H1 (cell line): Measurements from ENCODE around the gene MPPED1. TPM values are rescaled to one million over a fixed set of nuclear protein-coding genes. Genes with fewer than 3 reads are reported as not detected.

Source experiments
- BACH1 ChIP-seq: IDR thresholded peaks from 2 replicates; pipeline ENCODE4 v1.6.1; 2012; ENCODE audit warnings: low read length, improper control_type of control experiment
- NANOG ChIP-seq: IDR thresholded peaks from 2 replicates; pipeline ENCODE4 v1.6.1; 2011; ENCODE audit warnings: low read length, low read depth, mild to moderate bottlenecking, inconsistent platforms; ENCODE audit not compliant: insufficient read depth, poor library complexity, severe bottlenecking
- SIRT6 ChIP-seq: IDR thresholded peaks from one replicate; pipeline ENCODE4 v1.7.1; 2012; ENCODE audit warnings: low read length, inconsistent platforms
- SP4 ChIP-seq: IDR thresholded peaks from 2 replicates; pipeline ENCODE4 v1.6.1; 2012; ENCODE audit warnings: low read length, inconsistent platforms
- SRF ChIP-seq: IDR thresholded peaks from 2 replicates; pipeline ENCODE4 v1.6.1; 2011; ENCODE audit warnings: mild to moderate bottlenecking, low read depth, low read length, moderate library complexity
- TCF12 ChIP-seq: IDR thresholded peaks from 2 replicates; pipeline ENCODE4 v1.6.1; 2011; ENCODE audit warnings: low read depth, mild to moderate bottlenecking, low read length
- polyA plus RNA-seq, 7 experiments: library from polyadenylated mRNA; depleted of rRNA in 3 of 7; stranded (reverse) in 5 of 7; unstranded in 2 of 7; fragments of >200 nt in 5 of 7; fragments of 200-250 nt in 2 of 7; gene quantifications; 1 replicate in 5 of 7; 2 replicates in 1 of 7; 4 replicates in 1 of 7; pipeline versions ENCODE4 v1.2.1 to v1.2.3, GENCODE V29; 2011 to 2013; ENCODE audit warnings: missing spikeins in 2 of 7, mixed read lengths in 2 of 7
- total RNA-seq: library from RNA; stranded (reverse); fragmentation: NEBNext Ultra II Directional; extraction: Animal tissue kit (Norgen Biotek cat#: 25700); gene quantifications from 2 replicates; pipeline ENCODE4 v1.2.1, GENCODE V29; 2021
- TF ChIP-seq, protein P1 (sequence below): IDR thresholded peaks from 2 replicates; pipeline ENCODE4 v1.6.1; 2011; ENCODE audit warnings: low read depth, mild to moderate bottlenecking, low read length; ENCODE audit not compliant: insufficient read depth
- TF ChIP-seq, protein P2 (sequence below): fragments of 300-600 bp; sonication (generic); IDR thresholded peaks from 2 replicates; pipeline ENCODE4 v1.7.1; 2012; ENCODE audit warnings: low read length, moderate library complexity, mild to moderate bottlenecking, inconsistent platforms; ENCODE audit not compliant: insufficient replicate concordance

The MPPED1 gene
- total and polyA plus RNA-seq, 2 of the 8 experiments (the other 6 are each of a cell fraction or from before 2014, with no cell fraction given), result 0.29 to 0.37 TPM

DNA sequence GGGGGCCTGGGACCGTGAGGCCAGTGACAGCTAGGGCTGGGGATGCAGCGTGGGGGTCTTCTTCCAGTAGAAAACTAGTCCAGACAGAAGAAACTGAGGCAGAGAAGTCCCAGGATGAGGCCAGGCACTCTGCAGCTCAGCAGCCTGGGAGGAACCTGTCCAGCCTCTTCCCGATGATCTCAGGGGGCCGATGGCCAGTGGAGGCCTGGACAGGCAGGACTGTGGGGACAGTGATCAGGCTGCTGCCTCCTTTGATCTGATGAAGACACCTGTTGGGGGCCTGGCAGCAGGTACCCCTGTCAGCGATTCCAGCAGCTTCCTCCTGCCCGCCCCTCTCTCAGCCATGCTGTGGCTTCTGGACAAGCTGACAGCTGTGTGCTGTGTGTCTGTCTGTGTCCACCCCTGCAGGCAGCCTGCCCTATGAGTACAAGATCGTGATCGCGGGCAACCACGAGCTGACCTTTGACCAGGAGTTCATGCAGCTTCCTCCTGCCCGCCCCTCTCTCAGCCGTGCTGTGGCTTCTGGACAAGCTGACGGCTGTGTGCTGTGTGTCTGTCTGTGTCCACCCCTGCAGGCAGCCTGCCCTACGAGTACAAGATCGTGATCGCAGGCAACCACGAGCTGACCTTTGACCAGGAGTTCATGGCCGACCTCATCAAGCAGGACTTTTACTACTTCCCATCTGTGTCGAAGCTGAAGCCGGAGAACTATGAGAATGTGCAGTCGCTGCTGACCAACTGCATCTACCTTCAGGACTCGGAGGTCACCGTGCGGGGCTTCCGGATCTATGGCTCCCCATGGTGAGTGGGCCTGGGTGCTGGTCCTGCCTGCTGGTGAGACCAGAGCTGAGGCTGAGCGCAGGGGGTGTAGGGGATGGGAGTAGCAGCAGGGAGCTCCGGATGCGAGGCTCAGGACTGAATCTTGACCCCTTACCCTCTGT, 62.6 kb downstream of the MPPED1 start (continued):
- TF ChIP-seq, protein P1, sequence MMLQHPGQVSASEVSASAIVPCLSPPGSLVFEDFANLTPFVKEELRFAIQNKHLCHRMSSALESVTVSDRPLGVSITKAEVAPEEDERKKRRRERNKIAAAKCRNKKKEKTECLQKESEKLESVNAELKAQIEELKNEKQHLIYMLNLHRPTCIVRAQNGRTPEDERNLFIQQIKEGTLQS, result no peak
- TF ChIP-seq SP4, result no peak
- no peak for TF ChIP-seq TCF12
- TF ChIP-seq SIRT6, result no peak
- TF ChIP-seq NANOG, result no peak
- TF ChIP-seq, protein P2, sequence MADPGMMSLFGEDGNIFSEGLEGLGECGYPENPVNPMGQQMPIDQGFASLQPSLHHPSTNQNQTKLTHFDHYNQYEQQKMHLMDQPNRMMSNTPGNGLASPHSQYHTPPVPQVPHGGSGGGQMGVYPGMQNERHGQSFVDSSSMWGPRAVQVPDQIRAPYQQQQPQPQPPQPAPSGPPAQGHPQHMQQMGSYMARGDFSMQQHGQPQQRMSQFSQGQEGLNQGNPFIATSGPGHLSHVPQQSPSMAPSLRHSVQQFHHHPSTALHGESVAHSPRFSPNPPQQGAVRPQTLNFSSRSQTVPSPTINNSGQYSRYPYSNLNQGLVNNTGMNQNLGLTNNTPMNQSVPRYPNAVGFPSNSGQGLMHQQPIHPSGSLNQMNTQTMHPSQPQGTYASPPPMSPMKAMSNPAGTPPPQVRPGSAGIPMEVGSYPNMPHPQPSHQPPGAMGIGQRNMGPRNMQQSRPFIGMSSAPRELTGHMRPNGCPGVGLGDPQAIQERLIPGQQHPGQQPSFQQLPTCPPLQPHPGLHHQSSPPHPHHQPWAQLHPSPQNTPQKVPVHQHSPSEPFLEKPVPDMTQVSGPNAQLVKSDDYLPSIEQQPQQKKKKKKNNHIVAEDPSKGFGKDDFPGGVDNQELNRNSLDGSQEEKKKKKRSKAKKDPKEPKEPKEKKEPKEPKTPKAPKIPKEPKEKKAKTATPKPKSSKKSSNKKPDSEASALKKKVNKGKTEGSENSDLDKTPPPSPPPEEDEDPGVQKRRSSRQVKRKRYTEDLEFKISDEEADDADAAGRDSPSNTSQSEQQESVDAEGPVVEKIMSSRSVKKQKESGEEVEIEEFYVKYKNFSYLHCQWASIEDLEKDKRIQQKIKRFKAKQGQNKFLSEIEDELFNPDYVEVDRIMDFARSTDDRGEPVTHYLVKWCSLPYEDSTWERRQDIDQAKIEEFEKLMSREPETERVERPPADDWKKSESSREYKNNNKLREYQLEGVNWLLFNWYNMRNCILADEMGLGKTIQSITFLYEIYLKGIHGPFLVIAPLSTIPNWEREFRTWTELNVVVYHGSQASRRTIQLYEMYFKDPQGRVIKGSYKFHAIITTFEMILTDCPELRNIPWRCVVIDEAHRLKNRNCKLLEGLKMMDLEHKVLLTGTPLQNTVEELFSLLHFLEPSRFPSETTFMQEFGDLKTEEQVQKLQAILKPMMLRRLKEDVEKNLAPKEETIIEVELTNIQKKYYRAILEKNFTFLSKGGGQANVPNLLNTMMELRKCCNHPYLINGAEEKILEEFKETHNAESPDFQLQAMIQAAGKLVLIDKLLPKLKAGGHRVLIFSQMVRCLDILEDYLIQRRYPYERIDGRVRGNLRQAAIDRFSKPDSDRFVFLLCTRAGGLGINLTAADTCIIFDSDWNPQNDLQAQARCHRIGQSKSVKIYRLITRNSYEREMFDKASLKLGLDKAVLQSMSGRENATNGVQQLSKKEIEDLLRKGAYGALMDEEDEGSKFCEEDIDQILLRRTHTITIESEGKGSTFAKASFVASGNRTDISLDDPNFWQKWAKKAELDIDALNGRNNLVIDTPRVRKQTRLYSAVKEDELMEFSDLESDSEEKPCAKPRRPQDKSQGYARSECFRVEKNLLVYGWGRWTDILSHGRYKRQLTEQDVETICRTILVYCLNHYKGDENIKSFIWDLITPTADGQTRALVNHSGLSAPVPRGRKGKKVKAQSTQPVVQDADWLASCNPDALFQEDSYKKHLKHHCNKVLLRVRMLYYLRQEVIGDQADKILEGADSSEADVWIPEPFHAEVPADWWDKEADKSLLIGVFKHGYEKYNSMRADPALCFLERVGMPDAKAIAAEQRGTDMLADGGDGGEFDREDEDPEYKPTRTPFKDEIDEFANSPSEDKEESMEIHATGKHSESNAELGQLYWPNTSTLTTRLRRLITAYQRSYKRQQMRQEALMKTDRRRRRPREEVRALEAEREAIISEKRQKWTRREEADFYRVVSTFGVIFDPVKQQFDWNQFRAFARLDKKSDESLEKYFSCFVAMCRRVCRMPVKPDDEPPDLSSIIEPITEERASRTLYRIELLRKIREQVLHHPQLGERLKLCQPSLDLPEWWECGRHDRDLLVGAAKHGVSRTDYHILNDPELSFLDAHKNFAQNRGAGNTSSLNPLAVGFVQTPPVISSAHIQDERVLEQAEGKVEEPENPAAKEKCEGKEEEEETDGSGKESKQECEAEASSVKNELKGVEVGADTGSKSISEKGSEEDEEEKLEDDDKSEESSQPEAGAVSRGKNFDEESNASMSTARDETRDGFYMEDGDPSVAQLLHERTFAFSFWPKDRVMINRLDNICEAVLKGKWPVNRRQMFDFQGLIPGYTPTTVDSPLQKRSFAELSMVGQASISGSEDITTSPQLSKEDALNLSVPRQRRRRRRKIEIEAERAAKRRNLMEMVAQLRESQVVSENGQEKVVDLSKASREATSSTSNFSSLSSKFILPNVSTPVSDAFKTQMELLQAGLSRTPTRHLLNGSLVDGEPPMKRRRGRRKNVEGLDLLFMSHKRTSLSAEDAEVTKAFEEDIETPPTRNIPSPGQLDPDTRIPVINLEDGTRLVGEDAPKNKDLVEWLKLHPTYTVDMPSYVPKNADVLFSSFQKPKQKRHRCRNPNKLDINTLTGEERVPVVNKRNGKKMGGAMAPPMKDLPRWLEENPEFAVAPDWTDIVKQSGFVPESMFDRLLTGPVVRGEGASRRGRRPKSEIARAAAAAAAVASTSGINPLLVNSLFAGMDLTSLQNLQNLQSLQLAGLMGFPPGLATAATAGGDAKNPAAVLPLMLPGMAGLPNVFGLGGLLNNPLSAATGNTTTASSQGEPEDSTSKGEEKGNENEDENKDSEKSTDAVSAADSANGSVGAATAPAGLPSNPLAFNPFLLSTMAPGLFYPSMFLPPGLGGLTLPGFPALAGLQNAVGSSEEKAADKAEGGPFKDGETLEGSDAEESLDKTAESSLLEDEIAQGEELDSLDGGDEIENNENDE, result no peak
- no peak for TF ChIP-seq BACH1
- TF ChIP-seq SRF, result no peak
